ENCODE results near the gene OR12D2.
"Not testable (repeated sequence)": the region's sequence is repeated elsewhere in the genome, so short reads cannot be mapped to it uniquely, and the experiment has no call there.

The OR12D2 gene, protein sequence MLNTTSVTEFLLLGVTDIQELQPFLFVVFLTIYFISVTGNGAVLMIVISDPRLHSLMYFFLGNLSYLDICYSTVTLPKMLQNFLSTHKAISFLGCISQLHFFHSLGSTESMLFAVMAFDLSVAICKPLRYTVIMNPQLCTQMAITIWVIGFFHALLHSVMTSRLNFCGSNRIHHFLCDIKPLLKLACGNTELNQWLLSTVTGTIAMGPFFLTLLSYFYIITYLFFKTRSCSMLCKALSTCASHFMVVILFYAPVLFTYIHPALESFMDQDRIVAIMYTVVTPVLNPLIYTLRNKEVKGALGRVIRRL

DNA sequence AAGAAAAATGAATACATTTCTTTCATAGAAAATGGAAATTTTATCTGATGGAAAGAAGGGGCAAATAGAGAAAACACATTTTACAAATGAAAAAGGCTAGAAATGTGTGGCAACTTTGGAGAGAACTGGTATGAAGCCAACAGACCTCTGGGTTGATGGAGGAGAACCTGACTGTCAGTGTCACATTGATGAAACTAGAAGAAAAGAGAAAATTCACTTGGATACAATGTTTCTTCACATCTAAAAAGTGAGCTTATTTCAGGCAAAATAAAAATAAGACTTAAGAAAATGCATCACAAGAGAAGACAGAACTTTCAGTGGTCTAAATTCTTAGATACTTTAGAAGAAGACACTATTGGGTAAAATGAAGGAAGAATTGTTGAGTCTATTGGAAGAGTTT, at the start of gene OR12D2:
Gene OR12D2, plus strand, starts transcription at position 301 of the 400 bp plus-strand sequence. CDS start 1,069 bp downstream, outside the sequence.
- DNase-seq = no peak

DNA sequence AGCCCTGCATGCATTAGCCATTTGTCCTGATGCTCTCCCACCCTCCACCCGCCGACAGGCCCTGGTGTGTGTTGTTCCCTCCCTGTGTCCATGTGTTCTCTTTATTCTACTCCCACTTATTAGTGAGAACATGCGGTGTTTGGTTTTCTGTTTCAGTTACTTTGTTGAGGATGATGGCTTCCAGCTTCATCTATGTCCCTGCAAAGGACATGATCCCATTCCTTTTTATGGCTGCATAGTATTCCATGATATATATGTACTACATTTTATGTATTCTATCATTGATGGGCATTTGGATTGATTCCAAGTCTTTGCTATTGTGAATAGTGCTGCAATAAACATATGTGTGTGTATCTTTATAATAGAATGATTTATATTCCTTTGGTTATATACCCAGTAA, 46.1 kb upstream of the OR12D2 start:
- DNase-seq = not testable (repeated sequence)

DNA sequence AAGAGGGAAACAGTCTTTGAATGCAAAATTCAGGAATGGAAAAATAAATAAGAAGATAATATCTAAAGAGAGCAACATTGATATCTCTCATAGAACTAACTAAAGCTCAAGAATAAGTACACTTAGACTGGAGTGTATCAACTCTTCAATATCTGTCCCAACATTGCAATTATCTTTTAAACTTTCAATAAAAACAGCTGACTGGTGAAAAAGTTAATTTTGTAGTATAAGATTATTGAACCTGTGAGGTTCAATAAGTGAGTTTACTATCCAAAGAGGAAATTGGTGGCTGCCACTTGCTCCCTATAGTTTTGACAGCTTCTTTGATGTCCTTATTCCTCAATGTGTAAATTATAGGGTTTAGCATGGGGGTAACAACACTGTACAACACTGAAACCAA, 40.5 kb upstream of the OR12D2 start:
- DNase-seq = no peak

DNA sequence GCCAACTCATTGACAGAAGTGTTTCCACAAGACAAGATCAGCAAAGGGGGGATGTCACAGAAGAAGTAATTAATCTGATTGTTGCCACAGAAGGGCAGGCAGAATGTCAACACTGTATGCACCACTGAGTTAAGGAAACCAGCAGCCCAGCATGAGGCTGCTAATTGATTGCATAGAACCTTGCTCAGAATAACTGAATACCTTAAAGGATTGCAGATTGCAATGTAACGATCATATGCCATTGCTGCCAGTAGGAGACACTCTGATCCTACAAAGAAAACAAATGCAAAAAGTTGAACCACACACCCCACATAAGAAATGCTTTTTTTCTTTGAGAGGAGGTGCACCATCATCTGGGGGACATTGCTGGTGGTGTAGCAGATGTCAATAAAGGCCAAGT, 39.8 kb upstream of the OR12D2 start:
- DNase-seq = no peak

DNA sequence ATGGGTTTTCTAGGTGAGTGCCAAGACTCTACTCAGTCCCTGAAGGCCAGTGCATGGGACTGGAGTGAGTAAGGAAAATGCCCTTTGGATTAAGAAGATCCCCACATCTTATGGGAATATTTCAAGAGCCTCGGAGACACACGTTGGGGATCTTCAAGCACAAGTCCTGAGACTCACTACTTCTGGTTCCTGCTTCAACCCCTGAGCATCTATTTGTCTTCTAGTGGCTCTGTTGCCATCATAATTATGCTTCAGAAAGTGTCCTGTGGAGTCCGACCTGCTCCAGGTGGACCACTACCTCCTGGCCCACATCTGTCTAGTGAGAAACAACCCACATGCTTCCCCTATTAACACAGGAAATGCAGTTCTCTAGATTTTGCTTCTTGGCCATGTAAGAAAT, 26.7 kb upstream of the OR12D2 start, which contains the start of gene OR5V1:
Gene OR5V1, minus strand, starts transcription at position 101 of the 400 bp plus-strand sequence. CDS start 12,670 bp downstream, outside the sequence.
- no peak for DNase-seq

DNA sequence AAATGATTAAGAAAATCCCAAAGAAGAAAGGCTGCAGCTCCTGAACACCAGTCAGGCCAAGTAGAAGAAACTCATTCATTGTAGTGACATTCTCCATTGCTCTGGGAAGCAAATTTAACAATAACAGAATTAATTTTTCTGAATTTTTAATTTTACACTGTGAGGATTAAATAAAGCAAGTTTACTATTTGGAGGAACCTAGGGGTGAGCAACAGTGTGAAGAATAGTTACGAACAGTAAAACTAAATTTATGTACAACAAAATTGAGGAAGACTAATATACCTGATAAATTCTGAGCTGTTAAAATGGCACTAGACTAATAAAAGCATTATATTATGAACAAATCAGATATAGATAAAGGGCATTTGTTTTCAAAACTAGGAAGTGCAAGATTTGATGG, 20.2 kb upstream of the OR12D2 start, which contains the start of gene OR12D3:
Gene OR12D3, minus strand, starts transcription at position 101 of the 400 bp plus-strand sequence. Its CDS starts 4 bp downstream, at position 97.
- DNase-seq = no peak

DNA sequence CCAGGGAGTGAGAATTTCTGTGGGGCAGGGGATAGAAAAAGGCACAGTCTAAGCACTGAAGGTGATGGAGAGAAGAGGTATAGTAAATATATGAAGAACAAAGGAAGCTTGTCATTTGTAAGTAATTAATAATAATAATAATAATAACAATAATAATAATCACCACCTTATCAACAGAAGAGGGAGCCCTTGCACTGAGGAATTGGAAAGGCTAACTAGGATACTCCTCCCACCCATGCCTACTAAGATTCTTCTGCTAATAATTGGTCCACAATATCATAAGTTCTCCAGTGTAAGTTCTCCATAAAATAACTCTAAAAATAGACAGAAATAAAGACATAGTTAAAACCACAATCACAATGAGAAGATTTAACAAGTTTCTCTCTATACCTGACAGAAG, 19.4 kb upstream of the OR12D2 start:
- no peak for DNase-seq

DNA sequence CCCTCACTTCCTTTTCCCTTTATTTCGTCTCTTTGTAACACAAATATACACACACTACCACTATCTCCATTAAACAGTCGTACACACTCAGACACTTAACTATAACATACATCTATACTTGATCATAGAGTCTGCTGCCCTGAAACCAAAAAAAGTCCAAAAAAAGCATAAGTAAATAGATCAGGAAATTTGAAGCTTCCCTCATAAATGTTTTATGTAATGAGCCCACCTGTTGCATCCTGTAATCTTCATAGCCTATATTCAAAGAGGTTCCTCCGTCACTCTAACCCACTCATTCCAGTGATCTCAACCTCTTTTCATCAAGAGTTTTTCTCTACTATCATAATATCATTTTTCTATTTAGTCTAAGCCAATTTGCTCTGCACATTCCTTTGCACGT, 6.9 kb upstream of the OR12D2 start:
- no peak for DNase-seq

DNA sequence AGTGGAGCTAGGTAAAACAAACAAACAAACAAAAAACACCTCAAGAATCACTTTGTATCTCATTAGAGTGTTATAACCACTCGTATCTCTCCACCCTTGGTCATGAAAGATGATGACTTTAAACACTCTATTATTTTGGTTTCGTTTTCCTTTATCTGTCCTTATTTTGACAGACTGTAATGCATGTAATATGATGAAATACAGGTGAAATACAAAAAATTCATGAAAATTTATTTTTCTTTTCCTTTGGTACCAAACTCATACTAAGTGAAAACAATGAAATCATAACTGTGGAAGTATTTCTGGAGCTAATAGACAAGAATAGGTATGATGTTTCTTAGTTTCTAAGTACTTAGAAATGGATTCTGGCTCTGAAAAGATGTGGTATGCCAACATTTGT, 4.1 kb downstream of the OR12D2 start:
- DNase-seq = no peak

DNA sequence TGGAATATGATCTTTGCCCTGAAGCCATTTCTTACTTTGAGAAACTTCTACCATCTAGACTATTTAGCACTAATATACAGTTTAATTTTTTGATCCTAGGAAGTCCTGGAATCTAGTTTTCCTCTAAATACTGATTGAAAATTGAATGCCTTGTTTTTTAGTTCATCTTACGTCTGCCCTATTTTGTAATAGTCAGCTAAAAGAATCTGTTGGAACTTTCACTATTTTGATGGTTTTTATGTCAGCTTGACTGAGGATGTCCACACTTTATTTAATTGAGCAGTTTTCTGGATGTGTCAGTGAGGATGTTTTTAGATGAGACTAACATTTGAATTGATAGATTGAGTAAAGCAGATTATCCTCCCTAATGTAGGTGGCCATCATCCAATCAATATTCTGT, 8.4 kb downstream of the OR12D2 start:
- no peak for DNase-seq

DNA sequence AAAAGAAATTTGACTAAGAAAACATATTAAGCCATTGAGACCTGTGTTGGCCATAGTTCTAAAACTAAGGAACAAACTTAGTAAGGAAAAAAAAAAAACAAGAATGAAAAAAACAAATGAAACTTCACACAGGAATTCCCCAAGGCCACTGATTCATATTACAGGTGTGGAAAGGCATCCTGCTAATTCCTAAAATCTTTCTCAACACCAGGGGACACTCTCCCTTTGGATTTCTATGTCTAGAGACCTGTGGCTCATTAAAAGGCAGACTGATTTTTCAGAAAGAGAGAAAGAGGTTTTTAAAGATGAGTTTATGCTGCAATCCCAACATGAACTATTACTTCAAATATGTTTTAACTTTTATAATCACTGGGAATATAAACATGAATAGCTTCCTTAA, 19.2 kb downstream of the OR12D2 start, which contains the start of gene OR12D1:
Gene OR12D1, plus strand, starts transcription at position 341 of the 400 bp plus-strand sequence.
- no peak for DNase-seq

DNA sequence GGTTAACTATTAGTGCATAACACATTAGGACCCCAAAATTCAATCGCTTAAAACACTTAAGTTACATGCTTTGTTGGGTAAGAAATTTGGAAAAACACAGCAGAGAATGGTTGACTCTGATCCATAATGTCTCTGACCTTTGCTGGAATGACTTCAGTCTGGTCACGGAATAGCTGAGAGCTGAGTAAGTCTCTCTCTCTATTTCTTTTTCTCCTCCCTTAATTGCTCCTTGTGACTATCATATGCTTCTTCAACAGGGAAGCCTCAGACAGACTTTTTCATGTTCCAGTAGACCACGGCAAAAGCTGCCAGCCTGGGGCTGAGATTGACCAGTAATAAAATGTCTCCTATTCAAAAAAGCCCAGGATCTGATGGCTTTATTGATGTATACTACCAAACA, 24.1 kb downstream of the OR12D2 start:
- DNase-seq = no peak

DNA sequence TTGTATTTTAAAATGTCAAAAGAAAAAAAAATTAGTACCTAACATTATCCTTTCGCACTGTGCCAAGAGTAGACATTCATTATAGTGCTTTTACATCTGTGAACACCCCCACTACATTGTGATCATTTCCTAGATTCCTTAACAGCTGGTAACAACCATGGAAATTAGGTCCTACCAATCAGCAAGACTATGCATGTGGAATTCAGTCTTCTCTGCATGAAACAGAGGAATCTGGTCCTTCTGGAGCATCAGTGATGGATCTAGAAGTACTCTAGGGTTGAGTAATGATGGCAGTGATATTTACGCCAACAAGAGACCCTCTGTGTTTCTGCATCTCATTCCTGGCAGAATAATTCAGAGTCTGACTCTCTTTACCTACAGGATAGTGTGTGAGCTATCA, 28.7 kb downstream of the OR12D2 start:
- no peak for DNase-seq

DNA sequence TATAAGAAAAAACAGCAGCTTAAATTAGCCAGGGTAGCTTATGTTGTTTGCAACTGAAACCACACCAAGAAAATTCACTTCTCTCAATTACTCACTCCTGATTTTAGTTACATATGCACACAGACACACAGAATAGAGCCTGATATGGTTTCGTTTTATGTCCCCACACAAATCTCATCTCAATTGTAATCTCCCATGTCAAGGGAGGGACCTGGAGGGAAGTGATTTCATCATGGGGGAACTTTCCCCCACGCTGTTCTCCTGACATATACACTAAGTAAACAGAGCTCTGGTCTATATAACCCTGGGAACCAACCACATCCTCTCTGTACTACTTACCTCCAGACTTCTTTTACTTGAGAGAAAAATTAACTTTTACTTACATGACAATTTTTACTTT, 29.1 kb downstream of the OR12D2 start:
- no peak for DNase-seq

DNA sequence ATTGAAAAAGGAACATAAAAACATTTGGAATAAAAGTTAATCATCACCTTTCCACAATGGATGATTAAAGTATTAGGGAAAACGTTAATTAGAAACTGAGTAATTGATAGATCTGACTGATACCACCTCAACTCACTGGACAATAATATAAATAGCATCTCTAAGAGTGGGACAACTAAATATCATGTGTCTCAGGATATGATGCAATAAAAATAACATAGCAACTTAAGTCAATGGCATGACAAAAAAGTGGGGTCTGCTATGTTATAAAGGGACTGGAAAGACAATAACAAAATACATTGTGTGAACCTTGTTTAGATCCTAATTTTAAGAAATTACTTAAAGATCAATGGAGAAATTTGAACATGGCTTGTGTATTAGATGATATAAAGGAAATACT, 29.6 kb downstream of the OR12D2 start:
- no peak for DNase-seq

DNA sequence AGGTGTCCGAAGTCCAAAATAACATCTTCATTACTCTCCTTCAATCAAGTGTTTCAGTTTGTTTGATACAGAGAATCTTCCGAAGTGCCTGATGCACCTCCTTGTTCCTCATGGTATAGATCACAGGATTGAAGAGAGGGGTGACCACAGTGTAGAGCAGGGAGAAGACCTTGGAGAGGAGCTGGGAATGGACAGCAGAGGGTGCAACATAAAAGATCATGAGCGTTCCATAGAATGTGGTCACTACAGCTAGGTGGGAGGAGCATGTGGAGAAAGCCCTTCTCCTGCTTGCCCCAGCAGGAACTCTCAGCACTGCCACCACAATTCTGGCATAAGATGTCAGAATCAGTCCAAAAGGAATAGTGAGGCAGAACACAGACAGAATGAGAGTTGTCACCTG, 31.2 kb downstream of the OR12D2 start:
- no peak for DNase-seq

DNA sequence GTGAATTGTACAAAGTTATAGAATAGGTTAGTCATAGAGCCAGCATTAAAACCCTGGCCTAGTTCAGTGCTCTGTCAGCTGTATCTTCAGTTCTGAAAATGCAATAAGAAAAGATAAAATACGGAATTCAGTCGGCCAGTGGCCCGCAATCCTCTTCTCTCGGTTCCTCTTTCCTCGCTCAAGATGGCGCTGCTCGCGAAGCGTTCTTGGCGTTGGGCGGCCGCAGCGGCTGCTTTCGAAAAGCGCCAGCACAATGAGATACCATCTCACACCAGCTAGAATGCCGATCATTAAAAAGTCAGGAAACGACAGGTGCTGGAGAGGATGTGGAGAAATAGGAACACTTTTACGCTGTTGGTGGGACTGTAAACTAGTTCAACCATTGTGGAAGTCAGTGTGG, 41.3 kb downstream of the OR12D2 start:
- DNase-seq = not testable (repeated sequence)

DNA sequence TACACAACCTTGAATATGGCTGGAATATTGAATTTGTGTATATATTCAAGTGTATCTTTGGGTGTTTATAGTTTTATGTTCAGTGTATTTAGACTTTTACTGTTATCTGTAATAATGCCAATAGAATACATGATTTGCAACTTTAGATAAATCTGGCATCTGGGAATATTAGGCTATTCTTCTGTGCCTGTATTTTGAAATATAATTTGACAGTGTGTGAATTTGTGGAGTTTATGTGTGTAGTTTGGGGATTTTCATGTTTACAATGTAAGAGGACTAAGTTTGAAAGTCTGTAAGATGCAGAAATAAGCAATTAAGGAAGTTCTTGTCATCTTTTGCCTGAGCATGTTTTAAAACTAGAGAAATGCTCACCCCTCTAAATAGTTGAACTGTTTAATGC, 43.6 kb downstream of the OR12D2 start, which contains the start of gene OR10C1:
Gene OR10C1, plus strand, starts transcription at position 301 of the 400 bp plus-strand sequence. CDS start 710 bp downstream, outside the sequence.
- DNase-seq = no peak

DNA sequence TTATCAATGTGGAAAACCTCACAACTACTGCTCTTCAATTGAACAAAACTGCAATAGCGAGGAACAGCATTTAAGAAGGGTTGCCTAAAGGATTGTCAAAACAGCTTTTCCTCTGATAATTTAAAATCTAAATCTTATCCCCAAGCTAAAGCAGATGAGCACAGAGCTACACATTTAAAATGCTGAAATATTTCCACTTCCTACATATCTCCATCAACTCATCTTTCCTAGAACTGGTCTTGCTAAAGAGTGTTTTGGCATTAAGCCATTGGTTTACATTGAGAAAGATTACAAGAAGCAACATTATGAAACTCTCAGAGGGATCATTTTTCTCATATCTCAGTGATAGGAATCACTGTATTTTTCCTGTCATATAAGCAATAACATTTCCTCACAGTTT, 47.3 kb downstream of the OR12D2 start:
- DNase-seq = no peak

DNA sequence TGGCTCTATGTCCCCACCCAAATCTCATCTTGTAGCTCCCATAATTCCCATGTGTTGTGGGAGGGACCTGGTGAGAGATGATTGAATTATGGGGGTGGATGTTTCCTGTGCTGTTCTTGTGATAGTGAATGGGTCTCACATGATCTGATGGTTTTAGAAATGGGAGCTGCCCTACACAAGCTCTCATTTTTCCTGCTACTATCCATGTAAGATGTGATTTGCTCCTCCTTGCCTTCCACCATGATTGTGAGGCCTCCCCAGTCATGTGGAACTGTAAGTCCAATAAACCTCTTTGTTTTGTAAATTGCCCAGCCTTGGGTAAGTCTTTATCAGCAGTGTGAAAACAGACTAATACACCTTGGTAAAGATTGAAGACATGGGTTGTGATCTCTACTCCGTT, 48.6 kb downstream of the OR12D2 start:
- DNase-seq = not testable (repeated sequence)

Data from NCI-H187 (cell line).